Endothelial cell of umbilical vein (primary cell): ENCODE data around the gene HOXA13. TPM values are rescaled to one million over a fixed set of nuclear protein-coding genes. Genes with fewer than 3 reads are reported as not detected.
A peak's percentile ranks its signal among the peaks of the same experiment; 100 is the strongest.

Experiments used
- BruUV-seq: library from RNA; stranded (reverse); fragments of 400-500 nt; replicated peaks from 2 replicates; lab custom pipeline; 2021; lab: Mats Ljungman, UMichigan
- CTCF ChIA-PET: fragments of 300-600, 350-600 bp; sonication (Branson Sonifier 250); formaldehyde crosslinking; loops from one replicate; lab custom pipeline; 2021; ENCODE audit warnings: antibody characterized with exemption, inconsistent platforms; lab: Charles Lee
- POLR2A ChIA-PET: fragments of 300-600, 350-600 bp; sonication (Branson Sonifier 250); formaldehyde crosslinking; loops from one replicate; lab custom pipeline; 2021; ENCODE audit warnings: antibody characterized with exemption, inconsistent platforms; lab: Charles Lee
- DNase-seq: peaks from one replicate; pipeline ENCODE4 v3.0.0-alpha.2; 2011; ENCODE audit warnings: low read depth, low spot score
- FAIRE-seq: peaks from 2 replicates; lab custom pipeline; 2011; peaks lifted over from hg19 to GRCh38; lab: Jason Lieb, UNC
- H2AFZ ChIP-seq: 2 replicates; pipeline ENCODE4 v1.6.0; 2012; ENCODE audit warnings: low read depth, low read length, control low read depth, inconsistent platforms
- H3K27ac ChIP-seq: 2 replicates; pipeline ENCODE4 v1.5.1; 2011; ENCODE audit warnings: low read depth, mild to moderate bottlenecking, control low read depth, low read length, moderate library complexity; ENCODE audit not compliant: insufficient read depth
- H3K27me3 ChIP-seq, 2 experiments: 2 replicates each; pipeline versions ENCODE4 v1.6.0 to v1.6.1; 2011; ENCODE audit warnings: low read length in 2 of 2, mixed read lengths in 1 of 2; ENCODE audit not compliant: control insufficient read depth in 2 of 2, insufficient read depth in 2 of 2
- H3K36me3 ChIP-seq, 2 experiments: 2 replicates in 1 of 2; 3 replicates in 1 of 2; pipeline ENCODE4 v1.5.1; 2011; ENCODE audit warnings: low read length in 2 of 2, mild to moderate bottlenecking in 1 of 2, moderate library complexity in 1 of 2; ENCODE audit not compliant: control insufficient read depth in 2 of 2, insufficient read depth in 2 of 2; ENCODE audit errors: extremely low read depth in 1 of 2
- H3K4me1 ChIP-seq: 3 replicates; pipeline ENCODE4 v1.5.1; 2011; ENCODE audit warnings: mild to moderate bottlenecking, low read length; ENCODE audit not compliant: control insufficient read depth, insufficient read depth; ENCODE audit errors: extremely low read depth
- H3K4me2 ChIP-seq: 2 replicates; pipeline ENCODE4 v1.6.1; 2011; ENCODE audit warnings: low read length, control low read depth, mixed read lengths; ENCODE audit not compliant: insufficient read depth
- H3K4me3 ChIP-seq, 3 experiments: fragments of 200-600 bp in 1 of 3; sonication (generic), shearing (Covaris generic) in 1 of 3; replicated peaks in 1 of 3; 2 replicates each; pipeline ENCODE4 v1.5.1; 2011 to 2016; ENCODE audit warnings: control low read depth in 3 of 3, low read length in 3 of 3, mild to moderate bottlenecking in 2 of 3, inconsistent platforms in 1 of 3, low read depth in 1 of 3, moderate library complexity in 1 of 3; ENCODE audit not compliant: insufficient read depth in 1 of 3
- H3K79me2 ChIP-seq: 2 replicates; pipeline ENCODE4 v1.6.0; 2012; ENCODE audit warnings: low read length, inconsistent platforms; ENCODE audit not compliant: control insufficient read depth, insufficient read depth
- H3K9ac ChIP-seq: replicated peaks from 2 replicates; pipeline ENCODE3; 2011; ENCODE audit warnings: low read length, control low read depth; ENCODE audit not compliant: insufficient read depth; ENCODE audit errors: extremely low read depth
- H3K9me1 ChIP-seq: replicated peaks from 3 replicates; pipeline ENCODE4 v1.6.0; 2011; ENCODE audit warnings: mild to moderate bottlenecking, low read length; ENCODE audit not compliant: control insufficient read depth, insufficient read depth; ENCODE audit errors: extremely low read depth
- H3K9me3 ChIP-seq: replicated peaks from 2 replicates; pipeline ENCODE4 v1.5.1; 2012; ENCODE audit warnings: low read length, inconsistent platforms; ENCODE audit not compliant: control insufficient read depth, insufficient read depth
- H4K20me1 ChIP-seq: replicated peaks from 2 replicates; pipeline ENCODE3; 2011; ENCODE audit warnings: mild to moderate bottlenecking, low read length; ENCODE audit not compliant: control insufficient read depth, insufficient read depth; ENCODE audit errors: extremely low read depth
- CTCF ChIP-seq, 2 donors: IDR thresholded peaks; 1 replicate in 1 of 2; 2 replicates in 1 of 2; pipeline ENCODE4 v1.5.1; 2011; ENCODE audit warnings: low read length in 2 of 2, mild to moderate bottlenecking in 2 of 2, moderate library complexity in 2 of 2, control low read depth in 1 of 2, inconsistent platforms in 1 of 2, low read depth in 1 of 2; ENCODE audit not compliant: insufficient read depth in 1 of 2; ENCODE audit errors: extremely low read depth in 1 of 2
- JUN ChIP-seq: IDR thresholded peaks from 2 replicates; pipeline ENCODE4 v1.6.1; 2011; ENCODE audit warnings: borderline replicate concordance, low read depth; ENCODE audit not compliant: insufficient read length, insufficient read depth
- MAX ChIP-seq: IDR thresholded peaks from 2 replicates; pipeline ENCODE4 v1.6.1; 2011; ENCODE audit not compliant: insufficient read depth, insufficient read length
- POLR2A ChIP-seq: IDR thresholded peaks from 2 replicates; pipeline ENCODE4 v1.6.1; 2012; ENCODE audit warnings: low read depth, mild to moderate bottlenecking, control low read depth, low read length
- POLR2AphosphoS5 ChIP-seq: IDR thresholded peaks from 2 replicates; pipeline ENCODE4 v1.6.1; 2012; ENCODE audit warnings: low read depth, mild to moderate bottlenecking, control low read depth, low read length, moderate library complexity; ENCODE audit not compliant: insufficient read depth
- dilution Hi-C: fragments of 300-500 bp; cut with MboI; formaldehyde crosslinking; loops from one replicate; pipeline ENCODE4 v1.15.0; 2019; ENCODE audit warnings: low sequenced_read_pairs; ENCODE audit not compliant: extremely low pct_ligation_motif_present
- intact Hi-C: fragments of 100-400 bp; cut with micrococcal nuclease; formaldehyde crosslinking; loops from one replicate; pipeline ENCODE4 v1.10.0; 2022
- polyA plus RNA-seq, 4 experiments: library from polyadenylated mRNA; depleted of rRNA in 3 of 4; stranded (reverse) in 3 of 4; unstranded in 1 of 4; fragments of >200 nt; gene quantifications; 2 replicates each; pipeline versions ENCODE4 v1.2.1 to v1.2.3, GENCODE V29; 2011 to 2012; ENCODE audit warnings: missing spikeins in 1 of 4
- total RNA-seq: library from RNA; stranded (reverse); gene quantifications from 2 replicates; pipeline ENCODE4 v1.2.3, GENCODE V29; 2021

HOXA13 gene
- total and polyA plus RNA-seq, 2 donors (not counting 3 experiments of a cell fraction or from before 2014, with no cell fraction given), result 0.22 TPM; not detected in 1

GRCh38 chr7:27185013-27185853 is 14.7 kb downstream of the HOXA13 start, which contains the start of gene HOXA11:
Gene HOXA11 (minus strand): TSS chr7:27185232. CDS start chr7:27185144, 88 bp downstream.
- peak; percentile 94 for DNase-seq
- Histone ChIP-seq H3K4me2 (peak within 1 kb of the TSS; percentile 82), H3K79me2 (peaks cover 72% of the 10 kb centered on the region), H3K27ac (peak within 1 kb of the TSS; percentile 90), H3K27me3 (no peaks in the 10 kb centered on the region), H3K4me3 (peak within 1 kb of the TSS; percentile 82 to 91 (median 84)), H3K9me3 (no peaks in the 10 kb centered on the region), H2AFZ (peak within 1 kb of the TSS; percentile 26), H3K36me3 (no peaks in the 10 kb centered on the region), H4K20me1 (no peaks in the 10 kb centered on the region), H3K4me1 (peaks cover 74% of the 10 kb centered on the region), H3K9me1 (no peaks in the 10 kb centered on the region), H3K9ac (peak within 1 kb of the TSS; percentile 88)
- TSS peak; percentile 53 for BruUV-seq
- peak; percentile 38 for TF ChIP-seq MAX
- TF ChIP-seq POLR2AphosphoS5, result peak; percentile 85
- no peak for TF ChIP-seq JUN
- peak; percentile 96 for TF ChIP-seq POLR2A
- no peak for TF ChIP-seq CTCF (IDR thresholded peaks at IDR 0.05; ENCODE audit: extremely low read depth in 1 of 2, insufficient read depth in 1 of 2, low read depth in 1 of 2, low read length in 2 of 2)
- POLR2A ChIA-PET, result interaction anchor here (1.1 to 2.0 kb wide), 5 partner anchors 9 to 23 kb away, joined by 5 to 8 read pairs (median 6); no protein-coding TSS in a partner anchor
- CTCF ChIA-PET, result interaction anchor here (0.9 to 6.0 kb wide), 9 partner anchors 11 to 908 kb away, joined by 3 to 49 read pairs (median 4); partner anchors contain the start of genes HOXA10 and HOXA13
- FAIRE-seq, result peak; percentile 99
- dilution Hi-C loops, result no loop called here
- intact Hi-C loops, result loop anchor here (1.0 to 5.0 kb wide), 2 partner anchors 8 to 1328 kb away; no protein-coding TSS in a partner anchor
